Transverse colon (tissue), 4 donors: ENCODE data around the gene B3GALT4.

Experiments used
- CTCF ChIP-seq, 5 experiments: fragments of 200-600 bp in 3 of 5; fragments of 450-650 bp in 2 of 5; sonication (generic) in 3 of 5; IDR thresholded peaks; 1 replicate in 2 of 5; 2 replicates in 3 of 5; pipeline ENCODE4 v1.5.1; 2016 to 2017; ENCODE audit warnings: antibody characterized with exemption in 5 of 5, inconsistent platforms in 3 of 5, mild to moderate bottlenecking in 2 of 5, moderate library complexity in 1 of 5
- EP300 ChIP-seq: sonication (generic); formaldehyde crosslinking; IDR thresholded peaks from one replicate; pipeline ENCODE4 v1.6.1; 2017; ENCODE audit warnings: antibody characterized with exemption, low read depth
- POLR2AphosphoS5 ChIP-seq, 3 donors: sonication (generic); formaldehyde crosslinking; IDR thresholded peaks; one replicate each; pipeline ENCODE4 v1.6.1; 2016; ENCODE audit warnings: antibody characterized with exemption in 3 of 3

- TF ChIP-seq CTCF (IDR thresholded peaks at IDR 0.05) = no peak
- TF ChIP-seq EP300 = no peak
- no peak for TF ChIP-seq POLR2AphosphoS5 (IDR thresholded peaks at IDR 0.05)
These were observed 20.0 kb downstream of the B3GALT4 start for GRCh38 chr6:33296797-33297405.
